Measurements from ENCODE around the gene ZNHIT3. TPM values are rescaled to one million over a fixed set of nuclear protein-coding genes. Genes with fewer than 3 reads are reported as not detected.

Gene ZNHIT3
- total and polyA plus RNA-seq, 10 of the 15 experiments (the other 5 are each of a cell fraction or from before 2014, with no cell fraction given), result 34.1 to 128 (median 55.6) TPM

- TF ChIP-seq CUX1 (IDR thresholded peaks at IDR 0.05; ENCODE audit: insufficient replicate concordance, low read depth, low read length) (peak; percentile 99), E2F8 (IDR thresholded peaks at IDR 0.05; ENCODE audit: low read depth, partially characterized antibody) (peak; percentile 32), ELK1 (IDR thresholded peaks at IDR 0.05; ENCODE audit: low read depth, low read length) (peak; percentile 52; the same call in 1 of the 2 replicates), ETV6 (conservative IDR thresholded peaks at IDR 0.05 in 1 of 2, IDR thresholded peaks at IDR 0.05 in 1 of 2; ENCODE audit: borderline replicate concordance in 1 of 2, low read depth in 1 of 2) (no peak), NBN (IDR thresholded peaks at IDR 0.05) (peak; percentile 82), MXI1 (IDR thresholded peaks at IDR 0.05; ENCODE audit: low read depth, low read length) (peak; percentile 59), ATF7 (IDR thresholded peaks at IDR 0.05; ENCODE audit: low read depth) (peak; percentile 66), JUND (IDR thresholded peaks at IDR 0.05; ENCODE audit: low read depth, low read length) (0 out of 2 replicates have a peak, but pooled peaks have one; percentile 13), STAT1 (conservative IDR thresholded peaks at IDR 0.05) (peak; percentile 82), SIN3A (IDR thresholded peaks at IDR 0.05; ENCODE audit: low read depth, low read length) (peak; percentile 85), CBFB (IDR thresholded peaks at IDR 0.05; ENCODE audit: low read depth) (peak; percentile 59; the same call in 1 of the 2 replicates), NRF1 (conservative IDR thresholded peaks at IDR 0.05; ENCODE audit: low read depth, low read length) (peak; percentile 57), POLR2AphosphoS2 (IDR thresholded peaks at IDR 0.05; ENCODE audit: low read depth, low read length) (peak; percentile 98), SKIL (IDR thresholded peaks at IDR 0.05; ENCODE audit: low read depth, poor library complexity, severe bottlenecking) (no peak), CHD4 (IDR thresholded peaks at IDR 0.05) (no peak), CREM (IDR thresholded peaks at IDR 0.05; ENCODE audit: low read depth) (peak; percentile 78), YY1 (IDR thresholded peaks at IDR 0.05; ENCODE audit: low read depth, low read length) (peak; percentile 92)
Observed at GRCh38 chr17:36486204-36487194, at the start of gene ZNHIT3 (continued).
